GM23338 (cell line): ENCODE data around the gene UNC5C. TPM values are rescaled to one million over a fixed set of nuclear protein-coding genes. Genes with fewer than 3 reads are reported as not detected.
A peak's percentile ranks its signal among the peaks of the same experiment; 100 is the strongest.

Experiments used
- ATAC-seq: fragments of 200-7000 bp; cut with Tn5 transposase; 3 replicates; pipeline ENCODE4 v1.9.1; 2020
- DNase-seq: peaks from one replicate; pipeline ENCODE4 v3.0.0-alpha.2; 2015; ENCODE audit warnings: low spot score
- H2AFZ ChIP-seq: fragments of 200-600 bp; sonication (generic); 2 replicates; pipeline ENCODE4 v1.8.0; 2016; ENCODE audit warnings: antibody characterized with exemption, mild to moderate bottlenecking, moderate library complexity
- H3F3A ChIP-seq: fragments of 200-600 bp; sonication (generic); replicated peaks from 2 replicates; pipeline ENCODE4 v1.8.0; 2017; ENCODE audit warnings: antibody characterized with exemption, mixed run types, low read depth
- H3K27ac ChIP-seq: fragments of 200-600 bp; sonication (generic); 2 replicates; pipeline ENCODE4 v1.6.1; 2016; ENCODE audit warnings: low read depth
- H3K27me3 ChIP-seq: fragments of 200-600 bp; sonication (generic); 2 replicates; pipeline ENCODE4 v1.8.0; 2016; ENCODE audit warnings: mild to moderate bottlenecking, mixed run types, moderate library complexity; ENCODE audit not compliant: insufficient read depth
- H3K36me3 ChIP-seq: fragments of 200-600 bp; sonication (generic); 2 replicates; pipeline ENCODE4 v1.8.0; 2016; ENCODE audit warnings: mild to moderate bottlenecking; ENCODE audit not compliant: insufficient read depth
- H3K4me1 ChIP-seq: fragments of 200-600 bp; sonication (generic); 2 replicates; pipeline ENCODE4 v1.8.0; 2016; ENCODE audit warnings: mild to moderate bottlenecking, moderate library complexity; ENCODE audit not compliant: insufficient read depth
- H3K4me2 ChIP-seq: fragments of 200-600 bp; sonication (generic); 2 replicates; pipeline ENCODE4 v1.7.1; 2017; ENCODE audit warnings: mixed run types
- H3K4me3 ChIP-seq: fragments of 200-600 bp; sonication (generic); 2 replicates; pipeline ENCODE4 v1.6.1; 2016; ENCODE audit warnings: mixed run types
- H3K79me2 ChIP-seq: fragments of 200-600 bp; sonication (generic); replicated peaks from 2 replicates; pipeline ENCODE4 v1.8.0; 2017; ENCODE audit warnings: mild to moderate bottlenecking; ENCODE audit not compliant: insufficient read depth
- H3K9me2 ChIP-seq: fragments of 200-600 bp; sonication (generic); 2 replicates; pipeline ENCODE4 v1.8.0; 2017; ENCODE audit not compliant: insufficient read depth
- H4K20me1 ChIP-seq: fragments of 200-600 bp; sonication (generic); replicated peaks from 2 replicates; pipeline ENCODE4 v1.8.0; 2017; ENCODE audit warnings: mild to moderate bottlenecking; ENCODE audit not compliant: insufficient read depth
- H3K27ac Mint-ChIP-seq: 2 replicates; pipeline ENCODE4 v1.8.0; 2020; ENCODE audit warnings: inconsistent platforms, mild to moderate bottlenecking, moderate library complexity, mixed read lengths
- H3K27me3 Mint-ChIP-seq: 3 replicates; pipeline ENCODE4 v1.8.0; 2022; ENCODE audit warnings: low read depth, mild to moderate bottlenecking, moderate library complexity, mixed read lengths, inconsistent platforms; ENCODE audit not compliant: insufficient read depth, poor library complexity
- H3K36me3 Mint-ChIP-seq: 3 replicates; pipeline ENCODE4 v1.8.0; 2021; ENCODE audit warnings: low read depth, mild to moderate bottlenecking, inconsistent platforms, moderate library complexity, mixed read lengths
- H3K4me1 Mint-ChIP-seq: 3 replicates; pipeline ENCODE4 v1.8.0; 2020; ENCODE audit warnings: mild to moderate bottlenecking, inconsistent platforms, mixed read lengths
- H3K4me3 Mint-ChIP-seq: 3 replicates; pipeline ENCODE4 v1.8.0; 2021; ENCODE audit warnings: moderate library complexity, mild to moderate bottlenecking, inconsistent platforms, mixed read lengths
- H3K9me3 Mint-ChIP-seq: 3 replicates; pipeline ENCODE4 v1.8.0; 2020; ENCODE audit warnings: moderate library complexity, mild to moderate bottlenecking, inconsistent platforms, mixed read lengths
- EZH2phosphoT487 ChIP-seq: fragments of 200-600 bp; sonication (generic); IDR thresholded peaks from one replicate; pipeline ENCODE4 v1.8.1; 2018; ENCODE audit warnings: antibody characterized with exemption; ENCODE audit not compliant: unreplicated experiment
- polyA plus RNA-seq: library from polyadenylated mRNA; unstranded; fragments of >200 nt; fragmentation: Nextera tagmentation; extraction: Ambion mirVana; gene quantifications from 2 replicates; pipeline ENCODE4 v1.2.1, GENCODE V29; 2016
- total RNA-seq: library from RNA; depleted of rRNA; stranded (reverse); fragments of >200 nt; shearing (Covaris generic); gene quantifications from 2 replicates; pipeline ENCODE4 v1.2.3, GENCODE V29; 2014
- TF ChIP-seq, protein P1 (sequence below): IDR thresholded peaks from one replicate; pipeline ENCODE4 v1.6.1; 2018; ENCODE audit warnings: antibody characterized with exemption; ENCODE audit not compliant: unreplicated experiment
- TF ChIP-seq, protein P2 (sequence below), 2 experiments: fragments of 200-600 bp in 1 of 2; sonication (generic) in 1 of 2; conservative IDR thresholded peaks; 2 replicates each; pipeline versions ENCODE4 v1.5.1 to v1.6.1; 2016 to 2017; ENCODE audit warnings: antibody characterized with exemption in 2 of 2, low read depth in 2 of 2, mild to moderate bottlenecking in 2 of 2, moderate library complexity in 1 of 2
- TF ChIP-seq, protein P3 (sequence below): fragments of 250-450 bp; sonication (Bioruptor Pico); IDR thresholded peaks from 2 replicates; pipeline ENCODE4 v1.5.0; 2020; ENCODE audit warnings: mild to moderate bottlenecking, moderate library complexity

UNC5C gene
- total and polyA plus RNA-seq, 2 experiments from 2014 or later: 0.08 to 0.21 TPM

DNA sequence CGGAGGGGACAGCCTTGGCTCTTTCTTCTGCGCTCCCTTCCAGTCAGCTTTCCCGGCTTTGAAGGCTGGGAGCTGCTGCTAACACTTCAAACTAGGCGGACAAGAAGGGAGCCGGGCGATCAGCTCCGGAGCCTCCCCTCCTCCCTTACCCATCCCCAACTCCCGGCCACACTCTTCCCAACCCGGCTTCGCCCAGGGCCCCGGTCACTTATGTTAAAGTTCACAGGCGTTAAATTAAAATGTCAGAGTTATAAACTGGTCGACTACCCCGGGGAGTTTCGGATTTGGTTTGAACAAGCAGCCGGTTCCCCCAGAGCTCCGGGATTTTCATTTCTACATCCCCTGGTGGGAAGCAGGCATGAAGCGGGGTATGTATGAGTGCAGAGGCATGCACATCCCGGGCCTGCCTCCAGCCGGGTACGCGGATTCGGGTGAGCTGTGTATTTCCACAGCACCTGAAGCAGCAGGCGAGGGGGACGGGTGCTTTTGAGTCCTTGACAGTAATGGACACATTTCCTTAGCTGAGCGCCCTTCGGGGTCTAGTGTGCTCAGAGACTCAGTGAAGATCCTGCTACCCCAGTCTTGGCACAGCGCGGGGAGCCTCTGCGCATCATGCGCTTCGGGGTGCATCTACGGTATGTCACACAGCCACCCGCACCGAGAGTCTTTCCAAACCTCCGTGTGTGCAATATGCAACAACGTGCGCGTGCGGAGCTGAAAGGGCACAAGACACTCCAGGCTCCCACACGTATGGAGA lies 880 bp downstream of the UNC5C start:
- H3K79me2 ChIP-seq: no peaks in the 10 kb centered on the region
- peak overlapping the region; percentile 82 for H3K4me3 ChIP-seq
- H4K20me1 ChIP-seq: peaks cover 3% of the 10 kb centered on the region; the same call in 1 of the 2 replicates
- H3F3A ChIP-seq: no peaks in the 10 kb centered on the region
- Mint-ChIP-seq H3K4me1 (peaks cover 39% of the 10 kb centered on the region), H3K9me3 (no peaks in the 10 kb centered on the region; the same call in 2 of the 3 replicates), H3K27me3 (peaks cover 47% of the 10 kb centered on the region), H3K4me3 (peak overlapping the region; percentile 89), H3K36me3 (no peaks in the 10 kb centered on the region), H3K27ac (no peak overlapping the region)
- ATAC-seq: peak; percentile 52
- H3K4me1 ChIP-seq: peaks cover 32% of the 10 kb centered on the region
- H3K36me3 ChIP-seq: no peaks in the 10 kb centered on the region
- H3K4me2 ChIP-seq: peak overlapping the region; percentile 96
- TF ChIP-seq, protein P1, sequence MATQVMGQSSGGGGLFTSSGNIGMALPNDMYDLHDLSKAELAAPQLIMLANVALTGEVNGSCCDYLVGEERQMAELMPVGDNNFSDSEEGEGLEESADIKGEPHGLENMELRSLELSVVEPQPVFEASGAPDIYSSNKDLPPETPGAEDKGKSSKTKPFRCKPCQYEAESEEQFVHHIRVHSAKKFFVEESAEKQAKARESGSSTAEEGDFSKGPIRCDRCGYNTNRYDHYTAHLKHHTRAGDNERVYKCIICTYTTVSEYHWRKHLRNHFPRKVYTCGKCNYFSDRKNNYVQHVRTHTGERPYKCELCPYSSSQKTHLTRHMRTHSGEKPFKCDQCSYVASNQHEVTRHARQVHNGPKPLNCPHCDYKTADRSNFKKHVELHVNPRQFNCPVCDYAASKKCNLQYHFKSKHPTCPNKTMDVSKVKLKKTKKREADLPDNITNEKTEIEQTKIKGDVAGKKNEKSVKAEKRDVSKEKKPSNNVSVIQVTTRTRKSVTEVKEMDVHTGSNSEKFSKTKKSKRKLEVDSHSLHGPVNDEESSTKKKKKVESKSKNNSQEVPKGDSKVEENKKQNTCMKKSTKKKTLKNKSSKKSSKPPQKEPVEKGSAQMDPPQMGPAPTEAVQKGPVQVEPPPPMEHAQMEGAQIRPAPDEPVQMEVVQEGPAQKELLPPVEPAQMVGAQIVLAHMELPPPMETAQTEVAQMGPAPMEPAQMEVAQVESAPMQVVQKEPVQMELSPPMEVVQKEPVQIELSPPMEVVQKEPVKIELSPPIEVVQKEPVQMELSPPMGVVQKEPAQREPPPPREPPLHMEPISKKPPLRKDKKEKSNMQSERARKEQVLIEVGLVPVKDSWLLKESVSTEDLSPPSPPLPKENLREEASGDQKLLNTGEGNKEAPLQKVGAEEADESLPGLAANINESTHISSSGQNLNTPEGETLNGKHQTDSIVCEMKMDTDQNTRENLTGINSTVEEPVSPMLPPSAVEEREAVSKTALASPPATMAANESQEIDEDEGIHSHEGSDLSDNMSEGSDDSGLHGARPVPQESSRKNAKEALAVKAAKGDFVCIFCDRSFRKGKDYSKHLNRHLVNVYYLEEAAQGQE: no peak
- peak; percentile 47 for TF ChIP-seq EZH2phosphoT487
- TF ChIP-seq, protein P2, sequence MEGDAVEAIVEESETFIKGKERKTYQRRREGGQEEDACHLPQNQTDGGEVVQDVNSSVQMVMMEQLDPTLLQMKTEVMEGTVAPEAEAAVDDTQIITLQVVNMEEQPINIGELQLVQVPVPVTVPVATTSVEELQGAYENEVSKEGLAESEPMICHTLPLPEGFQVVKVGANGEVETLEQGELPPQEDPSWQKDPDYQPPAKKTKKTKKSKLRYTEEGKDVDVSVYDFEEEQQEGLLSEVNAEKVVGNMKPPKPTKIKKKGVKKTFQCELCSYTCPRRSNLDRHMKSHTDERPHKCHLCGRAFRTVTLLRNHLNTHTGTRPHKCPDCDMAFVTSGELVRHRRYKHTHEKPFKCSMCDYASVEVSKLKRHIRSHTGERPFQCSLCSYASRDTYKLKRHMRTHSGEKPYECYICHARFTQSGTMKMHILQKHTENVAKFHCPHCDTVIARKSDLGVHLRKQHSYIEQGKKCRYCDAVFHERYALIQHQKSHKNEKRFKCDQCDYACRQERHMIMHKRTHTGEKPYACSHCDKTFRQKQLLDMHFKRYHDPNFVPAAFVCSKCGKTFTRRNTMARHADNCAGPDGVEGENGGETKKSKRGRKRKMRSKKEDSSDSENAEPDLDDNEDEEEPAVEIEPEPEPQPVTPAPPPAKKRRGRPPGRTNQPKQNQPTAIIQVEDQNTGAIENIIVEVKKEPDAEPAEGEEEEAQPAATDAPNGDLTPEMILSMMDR (conservative IDR thresholded peaks at IDR 0.05; ENCODE audit: low read depth in 2 of 2): no peak
- TF ChIP-seq, protein P3, sequence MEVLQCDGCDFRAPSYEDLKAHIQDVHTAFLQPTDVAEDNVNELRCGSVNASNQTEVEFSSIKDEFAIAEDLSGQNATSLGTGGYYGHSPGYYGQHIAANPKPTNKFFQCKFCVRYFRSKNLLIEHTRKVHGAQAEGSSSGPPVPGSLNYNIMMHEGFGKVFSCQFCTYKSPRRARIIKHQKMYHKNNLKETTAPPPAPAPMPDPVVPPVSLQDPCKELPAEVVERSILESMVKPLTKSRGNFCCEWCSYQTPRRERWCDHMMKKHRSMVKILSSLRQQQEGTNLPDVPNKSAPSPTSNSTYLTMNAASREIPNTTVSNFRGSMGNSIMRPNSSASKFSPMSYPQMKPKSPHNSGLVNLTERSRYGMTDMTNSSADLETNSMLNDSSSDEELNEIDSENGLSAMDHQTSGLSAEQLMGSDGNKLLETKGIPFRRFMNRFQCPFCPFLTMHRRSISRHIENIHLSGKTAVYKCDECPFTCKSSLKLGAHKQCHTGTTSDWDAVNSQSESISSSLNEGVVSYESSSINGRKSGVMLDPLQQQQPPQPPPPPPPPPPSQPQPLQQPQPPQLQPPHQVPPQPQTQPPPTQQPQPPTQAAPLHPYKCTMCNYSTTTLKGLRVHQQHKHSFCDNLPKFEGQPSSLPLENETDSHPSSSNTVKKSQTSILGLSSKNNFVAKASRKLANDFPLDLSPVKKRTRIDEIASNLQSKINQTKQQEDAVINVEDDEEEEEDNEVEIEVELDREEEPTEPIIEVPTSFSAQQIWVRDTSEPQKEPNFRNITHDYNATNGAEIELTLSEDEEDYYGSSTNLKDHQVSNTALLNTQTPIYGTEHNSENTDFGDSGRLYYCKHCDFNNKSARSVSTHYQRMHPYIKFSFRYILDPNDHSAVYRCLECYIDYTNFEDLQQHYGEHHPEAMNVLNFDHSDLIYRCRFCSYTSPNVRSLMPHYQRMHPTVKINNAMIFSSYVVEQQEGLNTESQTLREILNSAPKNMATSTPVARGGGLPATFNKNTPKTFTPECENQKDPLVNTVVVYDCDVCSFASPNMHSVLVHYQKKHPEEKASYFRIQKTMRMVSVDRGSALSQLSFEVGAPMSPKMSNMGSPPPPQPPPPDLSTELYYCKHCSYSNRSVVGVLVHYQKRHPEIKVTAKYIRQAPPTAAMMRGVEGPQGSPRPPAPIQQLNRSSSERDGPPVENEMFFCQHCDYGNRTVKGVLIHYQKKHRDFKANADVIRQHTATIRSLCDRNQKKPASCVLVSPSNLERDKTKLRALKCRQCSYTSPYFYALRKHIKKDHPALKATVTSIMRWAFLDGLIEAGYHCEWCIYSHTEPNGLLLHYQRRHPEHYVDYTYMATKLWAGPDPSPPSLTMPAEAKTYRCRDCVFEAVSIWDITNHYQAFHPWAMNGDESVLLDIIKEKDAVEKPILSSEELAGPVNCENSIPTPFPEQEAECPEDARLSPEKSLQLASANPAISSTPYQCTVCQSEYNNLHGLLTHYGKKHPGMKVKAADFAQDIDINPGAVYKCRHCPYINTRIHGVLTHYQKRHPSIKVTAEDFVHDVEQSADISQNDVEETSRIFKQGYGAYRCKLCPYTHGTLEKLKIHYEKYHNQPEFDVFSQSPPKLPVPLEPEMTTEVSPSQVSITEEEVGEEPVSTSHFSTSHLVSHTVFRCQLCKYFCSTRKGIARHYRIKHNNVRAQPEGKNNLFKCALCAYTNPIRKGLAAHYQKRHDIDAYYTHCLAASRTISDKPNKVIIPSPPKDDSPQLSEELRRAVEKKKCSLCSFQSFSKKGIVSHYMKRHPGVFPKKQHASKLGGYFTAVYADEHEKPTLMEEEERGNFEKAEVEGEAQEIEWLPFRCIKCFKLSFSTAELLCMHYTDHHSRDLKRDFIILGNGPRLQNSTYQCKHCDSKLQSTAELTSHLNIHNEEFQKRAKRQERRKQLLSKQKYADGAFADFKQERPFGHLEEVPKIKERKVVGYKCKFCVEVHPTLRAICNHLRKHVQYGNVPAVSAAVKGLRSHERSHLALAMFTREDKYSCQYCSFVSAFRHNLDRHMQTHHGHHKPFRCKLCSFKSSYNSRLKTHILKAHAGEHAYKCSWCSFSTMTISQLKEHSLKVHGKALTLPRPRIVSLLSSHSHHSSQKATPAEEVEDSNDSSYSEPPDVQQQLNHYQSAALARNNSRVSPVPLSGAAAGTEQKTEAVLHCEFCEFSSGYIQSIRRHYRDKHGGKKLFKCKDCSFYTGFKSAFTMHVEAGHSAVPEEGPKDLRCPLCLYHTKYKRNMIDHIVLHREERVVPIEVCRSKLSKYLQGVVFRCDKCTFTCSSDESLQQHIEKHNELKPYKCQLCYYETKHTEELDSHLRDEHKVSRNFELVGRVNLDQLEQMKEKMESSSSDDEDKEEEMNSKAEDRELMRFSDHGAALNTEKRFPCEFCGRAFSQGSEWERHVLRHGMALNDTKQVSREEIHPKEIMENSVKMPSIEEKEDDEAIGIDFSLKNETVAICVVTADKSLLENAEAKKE (CRISPR knock-in tag): no peak
- peak overlapping the region; percentile 99 for H2AFZ ChIP-seq
- no peak overlapping the region for H3K27ac ChIP-seq
- H3K27me3 ChIP-seq: peaks cover 64% of the 10 kb centered on the region
- peak; percentile 65 for DNase-seq
- H3K9me2 ChIP-seq: no peaks in the 10 kb centered on the region
